K562 (cell line): Measurements from ENCODE around the gene HTR4. TPM values are rescaled to one million over a fixed set of nuclear protein-coding genes. Genes with fewer than 3 reads are reported as not detected.

Experiments
- ATAC-seq: fragments of 200-7000 bp; cut with Tn5 transposase; 3 replicates; pipeline ENCODE4 v1.9.1; 2020; ENCODE audit warnings: moderate library complexity
- BruUV-seq: library from RNA; stranded (reverse); fragments of 400-500 nt; replicated peaks from 2 replicates; lab custom pipeline; 2021; lab: Mats Ljungman, UMichigan
- CTCF ChIA-PET: fragments of 300-600 bp; formaldehyde crosslinking; extraction: SDS; loops from one replicate; lab custom pipeline; 2021; ENCODE audit warnings: low intra/inter-chr PET ratio; lab: Yijun Ruan, JAX
- POLR2A ChIA-PET: fragments of 300-600, 350-650 bp; sonication (Branson Sonifier 250); formaldehyde crosslinking; extraction: SDS; loops from one replicate; lab custom pipeline; 2021; ENCODE audit warnings: antibody characterized with exemption, inconsistent platforms; lab: Yijun Ruan, JAX
- DNase-seq, 4 experiments: peaks; one replicate each; pipeline versions ENCODE4 v3.0.0 to v3.0.0-alpha.2; 2011 to 2018; ENCODE audit warnings: low spot score in 3 of 4, mixed read lengths in 3 of 4; ENCODE audit errors: extremely low read depth in 1 of 4
- FAIRE-seq: peaks from 2 replicates; lab custom pipeline; 2011; peaks lifted over from hg19 to GRCh38; lab: Jason Lieb, UNC
- H2AFZ ChIP-seq: 2 replicates; pipeline ENCODE4 v1.6.0; 2011; ENCODE audit warnings: low read depth, low read length, control low read depth, inconsistent platforms
- H3K27ac ChIP-seq: fragments of 200-600 bp; 3 replicates; pipeline ENCODE4 v1.8.0; 2011; ENCODE audit warnings: low read depth, mild to moderate bottlenecking, control low read depth, inconsistent platforms, low read length, moderate library complexity, mixed read lengths; ENCODE audit errors: extremely low read depth
- H3K27me3 ChIP-seq, 2 experiments: fragments of 300-600 bp in 1 of 2; 2 replicates in 1 of 2; 3 replicates in 1 of 2; pipeline versions ENCODE4 v1.6.0 to v1.8.0; 2011; ENCODE audit warnings: inconsistent platforms in 2 of 2, low read length in 2 of 2, mild to moderate bottlenecking in 1 of 2, mixed read lengths in 1 of 2, moderate library complexity in 1 of 2; ENCODE audit not compliant: control insufficient read depth in 2 of 2, insufficient read depth in 2 of 2
- H3K36me3 ChIP-seq: fragments of 300-600 bp; 3 replicates; pipeline ENCODE4 v1.8.0; 2011; ENCODE audit warnings: mild to moderate bottlenecking, low read length, inconsistent platforms; ENCODE audit not compliant: control insufficient read depth, insufficient read depth
- H3K4me1 ChIP-seq, 2 experiments: fragments of 200-600 bp in 1 of 2; replicated peaks in 1 of 2; 2 replicates in 1 of 2; 3 replicates in 1 of 2; pipeline versions ENCODE4 v1.5.1 to v1.8.0; 2011; ENCODE audit warnings: inconsistent platforms in 2 of 2, low read length in 2 of 2, mild to moderate bottlenecking in 1 of 2, mixed read lengths in 1 of 2, moderate library complexity in 1 of 2; ENCODE audit not compliant: control insufficient read depth in 2 of 2, insufficient read depth in 2 of 2
- H3K4me2 ChIP-seq: 2 replicates; pipeline ENCODE4 v1.6.1; 2011; ENCODE audit warnings: low read length, control low read depth, inconsistent platforms, mixed read lengths; ENCODE audit not compliant: insufficient read depth
- H3K4me3 ChIP-seq: fragments of 200-600 bp; sonication (generic), shearing (Covaris generic); 2 replicates; pipeline ENCODE4 v1.5.1; 2016; ENCODE audit warnings: control low read depth, inconsistent platforms
- H3K79me2 ChIP-seq: fragments of 200-600 bp; 3 replicates; pipeline ENCODE4 v1.8.0; 2011; ENCODE audit warnings: low read length, inconsistent platforms; ENCODE audit not compliant: control insufficient read depth, insufficient read depth
- H3K9ac ChIP-seq, 2 experiments: 2 replicates each; pipeline versions ENCODE4 v1.6.0 to v1.6.1; 2011; ENCODE audit warnings: low read depth in 2 of 2, low read length in 2 of 2, control low read depth in 1 of 2, inconsistent platforms in 1 of 2, mild to moderate bottlenecking in 1 of 2, mixed read lengths in 1 of 2; ENCODE audit not compliant: insufficient read depth in 1 of 2
- H3K9me1 ChIP-seq: one replicate; pipeline ENCODE4 v1.6.0; 2011; ENCODE audit warnings: inconsistent platforms, mild to moderate bottlenecking, low read length, moderate library complexity; ENCODE audit not compliant: control insufficient read depth, insufficient read depth
- H3K9me3 ChIP-seq: replicated peaks from 2 replicates; pipeline ENCODE4 v1.5.1; 2011; ENCODE audit warnings: low read depth, low read length, inconsistent platforms; ENCODE audit not compliant: control insufficient read depth, insufficient read depth
- H4K20me1 ChIP-seq: replicated peaks from 2 replicates; pipeline ENCODE4 v1.6.1; 2011; ENCODE audit warnings: low read length, inconsistent platforms, mixed read lengths; ENCODE audit not compliant: control insufficient read depth, insufficient read depth
- FOSL1 ChIP-seq: fragments of 200-800 bp; sonication (Bioruptor generic); conservative IDR thresholded peaks from 2 replicates; pipeline ENCODE4 v1.6.1; 2016; ENCODE audit warnings: missing genetic modification characterization, missing compliant biosample characterization
- HMBOX1 ChIP-seq: sonication (generic); IDR thresholded peaks from 2 replicates; pipeline ENCODE4 v1.6.1; 2016
- RBM39 ChIP-seq: fragments of 200-400 bp; formaldehyde crosslinking; optimal IDR thresholded peaks from 2 replicates; pipeline ENCODE3; 2018; ENCODE audit warnings: low read depth, low read length
- ZNF511 ChIP-seq: sonication (generic); formaldehyde crosslinking; IDR thresholded peaks from 2 replicates; pipeline ENCODE4 v1.8.0; 2022; ENCODE audit warnings: mild to moderate bottlenecking, missing genetic modification reagents
- WGBS: fragments of 100-300 bp; shearing (Covaris generic); methylation state at CpG from one replicate; pipeline ENCODE4 v1.1.6; 2016; ENCODE audit warnings: low coverage, mixed read lengths; ENCODE audit not compliant: insufficient coverage; ENCODE audit errors: missing lambda C conversion rate; 5-methylcytosine and 5-hydroxymethylcytosine counted together
- in situ Hi-C: fragments of 300-500 bp; cut with MboI; formaldehyde crosslinking; loops from 4 replicates; pipeline ENCODE4 v1.15.0; 2018; ENCODE audit warnings: inconsistent platforms, mixed read lengths
- intact Hi-C: fragments of 100-400 bp; cut with micrococcal nuclease; formaldehyde crosslinking; loops from 2 replicates; pipeline ENCODE4 v1.14.2; 2022
- polyA plus RNA-seq, 8 experiments: library from polyadenylated mRNA; depleted of rRNA in 4 of 8; stranded (reverse) in 5 of 8; unstranded in 3 of 8; fragments of >200 nt; fragmentation: Nextera tagmentation in 2 of 8; fragmentation: Illumina TruSeq in 1 of 8; extraction: Ambion mirVana in 2 of 8; extraction: Trizol in 1 of 8; gene quantifications; 2 replicates each; pipeline versions ENCODE4 v1.2.1 to v1.2.3, GENCODE V29; 2011 to 2014; ENCODE audit warnings: inconsistent platforms in 1 of 8, missing spikeins in 1 of 8
- total RNA-seq, 7 experiments: library from RNA; depleted of rRNA in 6 of 7; stranded (reverse); fragments of >200 nt in 6 of 7; fragmentation: Illumina TruSeq in 2 of 7; extraction: Trizol in 2 of 7; gene quantifications; 2 replicates each; pipeline versions ENCODE4 v1.2.1 to v1.2.3, GENCODE V29; 2011 to 2021; ENCODE audit warnings: low replicate concordance in 1 of 7
- TF ChIP-seq, protein P1 (sequence below): sonication (generic); formaldehyde crosslinking; IDR thresholded peaks from 2 replicates; pipeline ENCODE4 v1.8.0; 2023; ENCODE audit warnings: missing genetic modification reagents, mild to moderate bottlenecking, borderline replicate concordance

Gene HTR4
- total and polyA plus RNA-seq, 9 of the 15 experiments (the other 6 are each of a cell fraction or from before 2014, with no cell fraction given): 0.13 TPM; not detected in 8

DNA sequence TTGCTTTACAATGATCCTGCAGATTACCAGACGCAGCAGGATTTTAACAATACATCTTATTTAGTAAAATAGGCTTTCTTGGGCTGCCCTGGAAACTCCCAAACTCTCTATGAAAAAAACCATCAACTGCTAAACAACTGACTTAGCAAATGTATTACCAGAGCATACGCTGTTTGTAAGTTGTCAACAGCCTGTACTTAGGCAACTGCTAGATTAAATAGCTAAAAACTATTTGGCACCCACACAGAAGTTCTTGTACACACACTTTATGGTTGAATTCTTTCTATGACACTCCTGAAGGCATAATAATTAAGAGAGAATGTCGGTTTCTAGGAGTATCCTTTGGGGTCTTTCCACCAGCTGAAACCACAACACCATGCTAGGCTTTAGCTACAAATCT, 146.7 kb downstream of the HTR4 start (continued):
- TF ChIP-seq, protein P1, sequence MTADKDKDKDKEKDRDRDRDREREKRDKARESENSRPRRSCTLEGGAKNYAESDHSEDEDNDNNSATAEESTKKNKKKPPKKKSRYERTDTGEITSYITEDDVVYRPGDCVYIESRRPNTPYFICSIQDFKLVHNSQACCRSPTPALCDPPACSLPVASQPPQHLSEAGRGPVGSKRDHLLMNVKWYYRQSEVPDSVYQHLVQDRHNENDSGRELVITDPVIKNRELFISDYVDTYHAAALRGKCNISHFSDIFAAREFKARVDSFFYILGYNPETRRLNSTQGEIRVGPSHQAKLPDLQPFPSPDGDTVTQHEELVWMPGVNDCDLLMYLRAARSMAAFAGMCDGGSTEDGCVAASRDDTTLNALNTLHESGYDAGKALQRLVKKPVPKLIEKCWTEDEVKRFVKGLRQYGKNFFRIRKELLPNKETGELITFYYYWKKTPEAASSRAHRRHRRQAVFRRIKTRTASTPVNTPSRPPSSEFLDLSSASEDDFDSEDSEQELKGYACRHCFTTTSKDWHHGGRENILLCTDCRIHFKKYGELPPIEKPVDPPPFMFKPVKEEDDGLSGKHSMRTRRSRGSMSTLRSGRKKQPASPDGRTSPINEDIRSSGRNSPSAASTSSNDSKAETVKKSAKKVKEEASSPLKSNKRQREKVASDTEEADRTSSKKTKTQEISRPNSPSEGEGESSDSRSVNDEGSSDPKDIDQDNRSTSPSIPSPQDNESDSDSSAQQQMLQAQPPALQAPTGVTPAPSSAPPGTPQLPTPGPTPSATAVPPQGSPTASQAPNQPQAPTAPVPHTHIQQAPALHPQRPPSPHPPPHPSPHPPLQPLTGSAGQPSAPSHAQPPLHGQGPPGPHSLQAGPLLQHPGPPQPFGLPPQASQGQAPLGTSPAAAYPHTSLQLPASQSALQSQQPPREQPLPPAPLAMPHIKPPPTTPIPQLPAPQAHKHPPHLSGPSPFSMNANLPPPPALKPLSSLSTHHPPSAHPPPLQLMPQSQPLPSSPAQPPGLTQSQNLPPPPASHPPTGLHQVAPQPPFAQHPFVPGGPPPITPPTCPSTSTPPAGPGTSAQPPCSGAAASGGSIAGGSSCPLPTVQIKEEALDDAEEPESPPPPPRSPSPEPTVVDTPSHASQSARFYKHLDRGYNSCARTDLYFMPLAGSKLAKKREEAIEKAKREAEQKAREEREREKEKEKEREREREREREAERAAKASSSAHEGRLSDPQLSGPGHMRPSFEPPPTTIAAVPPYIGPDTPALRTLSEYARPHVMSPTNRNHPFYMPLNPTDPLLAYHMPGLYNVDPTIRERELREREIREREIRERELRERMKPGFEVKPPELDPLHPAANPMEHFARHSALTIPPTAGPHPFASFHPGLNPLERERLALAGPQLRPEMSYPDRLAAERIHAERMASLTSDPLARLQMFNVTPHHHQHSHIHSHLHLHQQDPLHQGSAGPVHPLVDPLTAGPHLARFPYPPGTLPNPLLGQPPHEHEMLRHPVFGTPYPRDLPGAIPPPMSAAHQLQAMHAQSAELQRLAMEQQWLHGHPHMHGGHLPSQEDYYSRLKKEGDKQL: no peak
- TF ChIP-seq HMBOX1: no peak
- no peak for TF ChIP-seq RBM39

DNA sequence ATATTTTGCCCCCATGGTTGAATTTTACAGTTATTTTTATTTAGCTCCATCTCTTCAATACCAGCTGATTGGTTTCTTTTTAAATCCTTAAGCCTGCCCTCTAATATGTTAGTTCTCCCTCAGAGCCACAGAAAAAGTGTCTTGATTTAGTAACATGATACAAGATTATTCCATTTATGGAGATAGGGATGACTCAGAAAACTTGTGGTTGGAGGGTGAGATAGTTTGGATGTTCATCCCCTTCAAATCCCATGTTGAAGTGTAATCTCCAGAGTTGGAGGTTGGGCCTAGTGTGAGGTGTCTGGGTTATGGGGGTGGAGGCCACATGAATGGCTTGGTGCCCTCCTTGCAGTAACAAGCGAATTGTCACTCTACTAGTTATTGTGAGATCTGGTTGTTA, 154.9 kb downstream of the HTR4 start:
- Histone ChIP-seq H3K27me3 (no peaks in the 10 kb centered on the region; a peak in 1 of 5 replicates), H4K20me1 (no peaks in the 10 kb centered on the region), H2AFZ (no peak overlapping the region), H3K4me3 (no peak overlapping the region), H3K9ac (no peak overlapping the region), H3K9me1 (no peaks in the 10 kb centered on the region), H3K4me2 (no peak overlapping the region), H3K9me3 (no peaks in the 10 kb centered on the region), H3K79me2 (no peaks in the 10 kb centered on the region), H3K27ac (no peak overlapping the region), H3K36me3 (no peaks in the 10 kb centered on the region), H3K4me1 (no peaks in the 10 kb centered on the region)
- no TSS peak for BruUV-seq
- DNase-seq: no peak
- 0% methylated on average over 1 of the region's 1 CpG for WGBS
- intact Hi-C loops (no loop called here), in situ Hi-C loops (no loop called here)
- ChIA-PET POLR2A (interaction anchor here (0.6 kb wide), 1 partner anchor 63 kb away, joined by 3 read pairs; no protein-coding TSS in a partner anchor), CTCF (no interaction called here)
- no peak for FAIRE-seq
- no peak for ATAC-seq
- TF ChIP-seq FOSL1 (tag): 0 out of 2 replicates have a peak, but pooled peaks have one; percentile 33
- no peak for TF ChIP-seq ZNF511 (CRISPR knock-in tag)
- TF ChIP-seq, all 486 proteins: peak for 1
